Measurements from ENCODE around the gene TRIM42.

The TRIM42 gene

GRCh38 chr3:140711390-140712035 lies 33.6 kb downstream of the TRIM42 start:
- DNase-seq: no peak

- no peak for DNase-seq
Measured at GRCh38 chr3:140712301-140712700, 34.4 kb downstream of the TRIM42 start.

- no peak for DNase-seq
Measured at GRCh38 chr3:140715035-140715434, 37.2 kb downstream of the TRIM42 start.

DNA sequence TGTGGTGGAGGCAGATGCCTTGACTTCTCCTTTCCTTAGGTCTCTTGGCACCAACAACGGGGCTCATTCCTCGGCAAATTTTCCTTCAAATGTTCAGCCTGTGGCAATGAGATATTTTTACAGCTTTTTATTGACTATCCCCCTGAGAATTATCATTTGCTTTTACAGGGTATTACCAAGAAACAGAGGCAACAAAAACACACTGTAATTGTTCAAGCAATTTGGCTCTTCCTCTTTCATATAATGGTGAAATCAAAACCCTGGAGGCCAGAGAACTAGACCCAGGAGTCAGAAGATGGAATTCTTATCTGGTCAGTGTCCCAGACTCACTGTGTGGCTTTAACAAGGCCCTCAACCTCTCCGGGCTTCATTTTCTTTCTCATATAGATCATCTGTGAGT lies 40.1 kb downstream of the TRIM42 start:
- no peak for DNase-seq

DNA sequence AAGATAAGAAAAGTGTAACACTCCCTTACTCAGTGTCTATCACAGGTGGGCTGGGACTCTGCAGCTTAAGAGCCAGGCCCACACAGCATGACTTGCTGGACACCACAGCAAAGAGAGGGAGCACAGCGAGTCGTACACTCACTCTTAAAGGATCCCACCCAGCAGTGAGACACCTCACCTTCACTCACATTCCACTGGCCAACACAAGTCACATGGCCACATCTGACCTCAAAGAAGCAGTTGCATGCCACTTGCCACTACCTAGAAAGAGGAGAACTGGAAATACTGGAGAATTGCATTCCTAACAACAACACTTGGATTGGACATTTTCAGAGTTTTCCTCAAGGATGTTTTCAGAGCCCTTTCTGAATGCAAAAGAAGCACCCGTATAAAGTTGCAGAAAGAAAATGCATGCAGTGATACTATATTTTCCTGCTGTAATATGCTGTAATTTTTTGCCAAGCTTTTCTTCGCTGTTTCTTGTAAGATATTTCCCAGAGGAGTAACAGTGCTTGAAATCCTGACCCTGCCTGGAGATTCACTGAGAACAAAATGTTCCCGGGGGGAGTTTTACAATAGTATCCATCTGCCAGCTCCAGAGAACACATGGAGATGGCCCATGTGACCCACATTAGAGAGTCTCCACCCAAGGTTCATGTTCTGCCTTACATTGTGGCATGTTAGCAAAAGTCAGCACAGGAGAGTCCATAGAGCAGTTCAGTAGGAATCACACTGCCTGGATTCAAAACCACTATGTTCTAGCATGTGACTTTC lies 42.2 kb downstream of the TRIM42 start:
- no peak for DNase-seq

DNA sequence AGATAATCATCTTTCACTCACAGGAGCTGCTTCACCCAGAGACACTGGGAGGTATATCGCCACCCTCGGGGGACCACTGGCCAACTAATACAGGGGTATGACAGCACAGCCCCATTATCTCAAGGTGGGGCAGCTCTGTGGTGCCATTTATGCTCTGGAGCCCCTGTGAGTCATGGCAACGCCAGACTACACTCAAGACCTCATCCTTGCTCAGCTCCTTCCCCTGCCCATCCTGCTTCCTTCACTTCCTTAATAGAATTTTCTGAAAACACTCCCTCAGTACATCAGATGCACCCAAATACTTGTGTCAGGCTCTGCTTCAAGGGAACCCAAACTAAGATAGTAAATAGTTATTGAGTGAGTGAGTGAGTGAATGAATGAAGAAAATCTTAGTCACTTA lies 45.7 kb downstream of the TRIM42 start:
- DNase-seq: no peak

- no peak for DNase-seq
Measured at GRCh38 chr3:140724856-140725812, 47.3 kb downstream of the TRIM42 start.

DNA sequence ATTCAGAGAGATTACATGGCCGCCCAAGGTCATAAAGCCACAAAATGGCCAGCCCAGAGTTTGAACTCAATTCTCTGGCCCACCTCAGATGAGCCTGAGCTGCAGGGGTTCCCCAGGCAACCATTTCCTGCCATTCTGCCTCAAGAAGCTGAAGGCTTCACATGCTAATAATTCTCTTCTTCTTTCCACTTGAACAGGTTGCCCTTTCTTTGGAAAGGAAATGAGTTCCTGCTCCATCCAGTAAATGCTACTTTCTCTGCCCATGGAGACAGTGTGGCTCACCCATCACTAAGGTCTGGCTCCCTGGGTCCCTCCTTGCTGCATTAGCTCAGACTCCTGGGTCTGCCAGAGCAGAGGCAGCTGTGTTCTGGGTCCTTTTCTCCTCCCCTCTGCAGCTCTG lies 48.2 kb downstream of the TRIM42 start:
- DNase-seq: no peak

GRCh38 chr3:140727886-140728285 lies 50.0 kb downstream of the TRIM42 start:
- DNase-seq: no peak

GRCh38 chr3:140731440-140732119 lies 53.7 kb downstream of the TRIM42 start:
- DNase-seq: no peak

DNA sequence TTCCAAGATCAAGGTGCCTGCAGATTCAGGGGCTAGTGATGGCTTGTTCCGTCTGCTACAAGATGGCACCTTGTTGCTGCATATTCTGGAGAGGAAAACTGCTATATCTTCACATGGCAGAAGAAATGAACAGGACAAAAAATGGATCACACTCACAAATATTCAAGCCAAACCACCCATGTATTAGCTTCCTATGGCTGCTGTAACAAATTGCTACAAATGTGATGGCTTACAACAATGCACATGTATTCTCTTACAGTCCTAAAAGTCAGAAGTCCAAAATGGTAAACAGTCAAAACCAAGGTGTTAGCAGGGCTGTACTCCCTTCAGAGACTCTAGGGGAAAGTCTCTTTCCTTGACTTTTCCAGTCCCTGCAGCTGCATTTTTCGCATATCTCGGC lies 55.8 kb downstream of the TRIM42 start:
- no peak for DNase-seq

DNA sequence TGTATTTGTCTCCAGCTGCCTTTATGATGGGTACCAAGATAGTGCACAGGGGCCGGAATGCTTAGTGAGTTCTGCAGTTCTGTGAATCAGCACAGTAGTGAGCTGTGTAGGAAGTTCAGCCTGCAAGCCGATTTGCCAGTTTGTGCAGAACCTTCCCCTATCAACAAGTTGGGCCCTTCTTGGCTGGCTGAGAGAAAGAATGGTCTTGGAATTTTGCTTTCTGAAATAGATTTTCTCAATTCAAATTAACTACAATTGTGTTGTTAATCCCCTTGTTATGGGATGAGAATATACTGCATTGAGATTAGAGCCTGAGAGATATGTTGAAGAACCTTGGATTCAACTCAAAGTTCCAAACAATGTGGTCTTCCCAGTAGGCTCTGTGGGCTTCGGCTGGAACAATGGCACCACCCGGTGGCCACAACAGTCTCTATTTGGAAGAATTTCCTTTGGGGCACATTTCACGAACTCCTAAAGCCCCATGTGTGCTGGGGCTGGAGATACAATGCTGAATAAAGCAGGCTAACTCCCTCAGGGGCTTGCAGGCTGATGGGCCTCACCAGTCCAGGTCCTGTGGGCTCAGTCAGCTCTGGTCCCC lies 59.1 kb downstream of the TRIM42 start:
- DNase-seq: no peak

- DNase-seq: no peak
Measured at GRCh38 chr3:140742116-140742515, 64.3 kb downstream of the TRIM42 start.

- no peak for DNase-seq
Measured at GRCh38 chr3:140748171-140748570, 70.3 kb downstream of the TRIM42 start.

DNA sequence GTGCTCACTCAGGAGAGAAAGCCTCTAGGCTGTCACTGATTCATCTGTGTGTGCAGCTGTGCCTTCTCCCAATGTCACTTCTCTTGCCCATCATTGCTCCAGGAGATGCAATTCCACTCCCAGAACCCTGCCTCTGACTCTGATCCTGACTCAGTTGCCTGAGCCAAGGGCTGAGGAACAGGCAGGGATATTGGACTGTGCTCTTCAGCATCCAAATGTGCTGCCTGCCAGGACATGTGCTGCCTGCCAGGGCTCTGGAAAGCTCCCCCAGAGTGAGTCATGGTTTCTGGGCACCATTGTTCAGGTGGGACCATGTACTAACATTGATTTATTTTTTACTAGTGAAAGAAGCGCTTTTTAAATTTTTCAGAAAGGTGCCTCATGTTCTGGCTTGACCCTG lies 71.0 kb downstream of the TRIM42 start:
- DNase-seq: no peak
